Ishikawa (cell line): ENCODE results near the gene ASB13.

Experiments used
- CEBPB ChIP-seq: IDR thresholded peaks from 2 replicates; pipeline ENCODE4 v1.6.1; 2012
- CREB1 ChIP-seq: IDR thresholded peaks from 2 replicates; pipeline ENCODE4 v1.6.1; 2012; ENCODE audit warnings: low read depth
- EGR1 ChIP-seq: IDR thresholded peaks from 2 replicates; pipeline ENCODE4 v1.6.1; 2012
- EP300 ChIP-seq: IDR thresholded peaks from 2 replicates; pipeline ENCODE4 v1.6.1; 2012; ENCODE audit warnings: borderline replicate concordance
- FOXM1 ChIP-seq: IDR thresholded peaks from 2 replicates; pipeline ENCODE4 v1.6.1; 2012; ENCODE audit warnings: low read depth, borderline replicate concordance
- MAX ChIP-seq: IDR thresholded peaks from 2 replicates; pipeline ENCODE4 v1.6.1; 2012
- NFIC ChIP-seq: IDR thresholded peaks from 2 replicates; pipeline ENCODE4 v1.6.1; 2012
- RAD21 ChIP-seq: IDR thresholded peaks from 2 replicates; pipeline ENCODE4 v1.6.1; 2012; ENCODE audit warnings: low read depth
- REST ChIP-seq: IDR thresholded peaks from 2 replicates; pipeline ENCODE4 v1.6.1; 2012; ENCODE audit warnings: low read depth, mild to moderate bottlenecking
- TAF1 ChIP-seq: IDR thresholded peaks from 2 replicates; pipeline ENCODE4 v1.6.1; 2012; ENCODE audit warnings: low read depth, mild to moderate bottlenecking
- TCF12 ChIP-seq: IDR thresholded peaks from 2 replicates; pipeline ENCODE4 v1.6.1; 2012; ENCODE audit warnings: low read depth
- TEAD4 ChIP-seq: IDR thresholded peaks from 2 replicates; pipeline ENCODE4 v1.6.1; 2012
- USF1 ChIP-seq: IDR thresholded peaks from 2 replicates; pipeline ENCODE4 v1.6.1; 2012
- YY1 ChIP-seq: IDR thresholded peaks from 2 replicates; pipeline ENCODE4 v1.6.1; 2012; ENCODE audit warnings: low read depth
- ZBTB7A ChIP-seq: IDR thresholded peaks from 2 replicates; pipeline ENCODE4 v1.6.1; 2012; ENCODE audit warnings: low read depth

Gene ASB13

GRCh38 chr10:5670662-5671375 is 4.4 kb upstream of the ASB13 start:
- TF ChIP-seq YY1 = no peak
- TF ChIP-seq EGR1 = no peak

GRCh38 chr10:5669604-5670003 is 3.2 kb upstream of the ASB13 start:
- TF ChIP-seq USF1 (no peak), CEBPB (no peak), MAX (no peak), NFIC (no peak), ZBTB7A (no peak), TAF1 (no peak), TEAD4 (no peak), YY1 (no peak), FOXM1 (no peak), RAD21 (no peak)

GRCh38 chr10:5668429-5668828 is 2.0 kb upstream of the ASB13 start:
- TF ChIP-seq REST = no peak
- TF ChIP-seq EGR1 = no peak
- TF ChIP-seq EP300 = no peak
- TF ChIP-seq YY1 = no peak
- TF ChIP-seq FOXM1 = no peak
- no peak for TF ChIP-seq TCF12
- TF ChIP-seq CREB1 = no peak
- no peak for TF ChIP-seq NFIC
- no peak for TF ChIP-seq CEBPB
- TF ChIP-seq RAD21 = no peak
- TF ChIP-seq ZBTB7A = no peak
- no peak for TF ChIP-seq MAX
- TF ChIP-seq USF1 = no peak

GRCh38 chr10:5666841-5667630 is 641 bp upstream of the ASB13 start:
- TF ChIP-seq TEAD4 = no peak
- TF ChIP-seq TAF1 = no peak
- TF ChIP-seq EGR1 = no peak
- no peak for TF ChIP-seq CREB1
- TF ChIP-seq TCF12 = no peak
- no peak for TF ChIP-seq REST
- TF ChIP-seq FOXM1 = no peak
- TF ChIP-seq CEBPB = no peak
- no peak for TF ChIP-seq MAX
- TF ChIP-seq YY1 = no peak
- TF ChIP-seq RAD21 = no peak
- TF ChIP-seq EP300 = no peak
- no peak for TF ChIP-seq ZBTB7A
- no peak for TF ChIP-seq NFIC
- no peak for TF ChIP-seq USF1

GRCh38 chr10:5665373-5666007 is 905 bp downstream of the ASB13 start:
- no peak for TF ChIP-seq RAD21
- TF ChIP-seq CEBPB = no peak
- TF ChIP-seq TCF12 = no peak
- no peak for TF ChIP-seq ZBTB7A
- no peak for TF ChIP-seq REST
- TF ChIP-seq FOXM1 = no peak
- TF ChIP-seq CREB1 = no peak
- TF ChIP-seq NFIC = no peak
- no peak for TF ChIP-seq TEAD4
- no peak for TF ChIP-seq EGR1
- no peak for TF ChIP-seq EP300
- no peak for TF ChIP-seq MAX
- TF ChIP-seq TAF1 = no peak
- TF ChIP-seq YY1 = no peak
- no peak for TF ChIP-seq USF1
